Neuronal stem cell (in vitro differentiated cells): ENCODE results near the gene PARD3.

Experiments
- DNase-seq: peaks from one replicate; pipeline ENCODE4 v3.0.0-alpha.2; 2013; ENCODE audit warnings: low spot score
- H2AFZ ChIP-seq: one replicate; pipeline ENCODE4 v1.6.1; 2013; ENCODE audit warnings: mild to moderate bottlenecking, low read length, inconsistent platforms
- H2AK5ac ChIP-seq: 2 replicates; pipeline ENCODE4 v1.6.1; 2013; ENCODE audit warnings: low read depth, mild to moderate bottlenecking, inconsistent platforms, low read length, moderate library complexity, mixed read lengths
- H2BK120ac ChIP-seq: 2 replicates; pipeline ENCODE4 v1.6.1; 2013; ENCODE audit warnings: low read depth, mild to moderate bottlenecking, inconsistent platforms, low read length, moderate library complexity, mixed read lengths
- H2BK12ac ChIP-seq: one replicate; pipeline ENCODE4 v1.6.1; 2013; ENCODE audit warnings: low read length, inconsistent platforms
- H2BK15ac ChIP-seq: 2 replicates; pipeline ENCODE4 v1.6.1; 2013; ENCODE audit warnings: mild to moderate bottlenecking, low read length, inconsistent platforms, mixed read lengths
- H2BK5ac ChIP-seq: one replicate; pipeline ENCODE4 v1.6.1; 2013; ENCODE audit warnings: inconsistent platforms, mild to moderate bottlenecking, low read length, moderate library complexity
- H3K14ac ChIP-seq: one replicate; pipeline ENCODE4 v1.6.1; 2013; ENCODE audit warnings: low read length, inconsistent platforms
- H3K18ac ChIP-seq: 2 replicates; pipeline ENCODE4 v1.6.1; 2013; ENCODE audit warnings: low read length, inconsistent platforms
- H3K23ac ChIP-seq: 2 replicates; pipeline ENCODE4 v1.6.1; 2013; ENCODE audit warnings: low read depth, mild to moderate bottlenecking, mixed read lengths, low read length, inconsistent platforms; ENCODE audit not compliant: poor library complexity
- H3K27ac ChIP-seq: replicated peaks from 3 replicates; pipeline ENCODE4 v1.5.1; 2013; ENCODE audit warnings: low read length, inconsistent platforms
- H3K27me3 ChIP-seq, 3 experiments: 2 replicates each; pipeline ENCODE4 v1.6.1; 2013; ENCODE audit warnings: low read length in 3 of 3, mild to moderate bottlenecking in 2 of 3, inconsistent platforms in 1 of 3, low read depth in 1 of 3, mixed read lengths in 1 of 3, moderate library complexity in 1 of 3; ENCODE audit not compliant: control insufficient read depth in 3 of 3, insufficient read depth in 3 of 3
- H3K36me3 ChIP-seq, 2 donors: replicated peaks in 1 of 2; 2 replicates each; pipeline ENCODE4 v1.6.1; 2013; ENCODE audit warnings: low read length in 2 of 2; ENCODE audit not compliant: control insufficient read depth in 2 of 2, insufficient read depth in 2 of 2
- H3K4ac ChIP-seq: 2 replicates; pipeline ENCODE4 v1.6.1; 2013; ENCODE audit warnings: inconsistent platforms, mild to moderate bottlenecking, low read length, moderate library complexity
- H3K4me1 ChIP-seq, 2 donors: 1 replicate in 1 of 2; 2 replicates in 1 of 2; pipeline ENCODE4 v1.6.1; 2013; ENCODE audit warnings: low read length in 2 of 2, low read depth in 1 of 2; ENCODE audit not compliant: control insufficient read depth in 2 of 2, insufficient read depth in 1 of 2
- H3K4me2 ChIP-seq: one replicate; pipeline ENCODE4 v1.6.1; 2013; ENCODE audit warnings: mild to moderate bottlenecking, low read length, inconsistent platforms; ENCODE audit not compliant: insufficient read depth, poor library complexity, severe bottlenecking
- H3K4me3 ChIP-seq, 2 donors: 2 replicates each; pipeline ENCODE4 v1.5.1; 2013; ENCODE audit warnings: low read length in 2 of 2, mild to moderate bottlenecking in 2 of 2, inconsistent platforms in 1 of 2, moderate library complexity in 1 of 2
- H3K79me1 ChIP-seq: one replicate; pipeline ENCODE4 v1.6.1; 2013; ENCODE audit warnings: low read depth, mild to moderate bottlenecking, inconsistent platforms, low read length, moderate library complexity
- H3K9ac ChIP-seq: one replicate; pipeline ENCODE4 v1.6.1; 2013; ENCODE audit warnings: mild to moderate bottlenecking, low read depth, low read length, inconsistent platforms; ENCODE audit not compliant: poor library complexity
- H3K9me3 ChIP-seq, 2 donors: replicated peaks in 1 of 2; 2 replicates each; pipeline versions ENCODE3 to v1.6.1; 2013; ENCODE audit warnings: low read length in 2 of 2, mild to moderate bottlenecking in 2 of 2, inconsistent platforms in 1 of 2, low read depth in 1 of 2, mixed read lengths in 1 of 2, moderate library complexity in 1 of 2; ENCODE audit not compliant: control insufficient read depth in 2 of 2, insufficient read depth in 1 of 2
- H4K8ac ChIP-seq: one replicate; pipeline ENCODE4 v1.6.1; 2013; ENCODE audit warnings: low read depth, mild to moderate bottlenecking, inconsistent platforms, low read length, moderate library complexity
- H4K91ac ChIP-seq: one replicate; pipeline ENCODE4 v1.6.1; 2013; ENCODE audit warnings: low read length, low read depth, mild to moderate bottlenecking, inconsistent platforms; ENCODE audit not compliant: poor library complexity
- WGBS, 2 donors: extraction: QIAGEN DNeasy Blood & Tissue Kit; methylation state at CpG; one replicate each; pipeline ENCODE4 v1.1.7; 2013; ENCODE audit warnings: missing lambda C conversion rate in 2 of 2, mixed read lengths in 1 of 2; ENCODE audit not compliant: insufficient read length in 2 of 2, insufficient replicate concordance in 1 of 2; ENCODE audit errors: extremely low coverage in 2 of 2; 5-methylcytosine and 5-hydroxymethylcytosine counted together

The PARD3 gene

DNA sequence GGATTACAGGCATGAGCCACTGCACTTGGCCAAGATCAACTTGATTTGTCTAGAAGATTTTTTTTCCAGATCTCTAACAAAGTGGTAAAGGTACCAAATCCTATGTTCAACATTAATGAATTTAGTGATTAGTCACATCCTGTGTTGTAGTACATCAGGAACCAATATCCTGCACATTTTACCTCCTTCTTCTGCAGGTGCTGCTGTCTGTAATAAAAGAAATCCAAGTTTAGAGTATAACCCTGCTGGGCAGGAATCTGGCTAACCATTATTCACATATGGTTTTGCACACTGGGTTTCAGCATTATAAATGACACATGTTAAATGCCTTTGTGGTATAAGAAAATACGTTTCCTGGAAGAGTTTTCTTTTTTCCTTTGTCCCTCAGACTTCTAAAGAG is 10.8 kb downstream of the PARD3 start:
- Histone ChIP-seq H3K23ac (no peak overlapping the region), H3K4me1 (peaks cover 10 to 29% of the 10 kb centered on the region in 2 donors), H2BK12ac (no peak overlapping the region), H2BK120ac (no peak overlapping the region), H3K18ac (no peak overlapping the region), H3K9me3 (no peaks in the 10 kb centered on the region), H2BK5ac (no peak overlapping the region), H3K27ac (no peak overlapping the region), H3K9ac (no peak overlapping the region), H3K14ac (no peak overlapping the region), H2BK15ac (no peak overlapping the region), H4K91ac (no peak overlapping the region), H3K36me3 (peaks cover 1 to 8% of the 10 kb centered on the region in 2 donors), H3K27me3 (no peaks in the 10 kb centered on the region), H3K4ac (no peak overlapping the region), H3K79me1 (peaks cover 7% of the 10 kb centered on the region), H2AFZ (no peak overlapping the region), H2AK5ac (no peak overlapping the region), H3K4me3 (no peak overlapping the region), H4K8ac (no peak overlapping the region), H3K4me2 (no peak overlapping the region)
- WGBS, 2 donors, result no CpG with 5 or more reads among the region's 1 CpG
- no peak for DNase-seq

DNA sequence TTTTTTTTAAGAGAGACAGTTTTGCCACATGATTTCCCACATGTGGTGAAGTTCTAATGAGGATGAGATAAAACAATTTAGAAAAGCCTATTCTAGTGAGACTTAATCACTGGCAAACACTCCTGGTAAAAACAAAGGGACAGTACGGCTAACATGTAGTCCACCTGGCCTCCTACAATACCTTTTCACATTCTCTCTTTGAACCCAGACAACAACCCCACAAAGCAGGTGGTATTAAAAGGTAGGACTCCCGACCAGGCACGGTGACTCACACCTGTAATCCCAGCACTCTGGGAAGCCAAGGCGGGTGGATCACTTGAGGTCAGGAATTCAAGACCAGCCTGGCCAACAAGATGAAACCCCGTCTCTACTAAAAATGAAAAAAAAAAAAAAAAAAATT is 12.4 kb downstream of the PARD3 start:
- H3K23ac ChIP-seq, result no peak overlapping the region
- no peak overlapping the region for H3K18ac ChIP-seq
- peaks cover 3 to 21% of the 10 kb centered on the region in 2 donors for H3K4me1 ChIP-seq
- no peaks in the 10 kb centered on the region for H3K27me3 ChIP-seq
- no peaks in the 10 kb centered on the region for H3K9me3 ChIP-seq
- no CpG with 5 or more reads among the region's 5 CpGs for WGBS, 2 donors
- H2AFZ ChIP-seq, result no peak overlapping the region
- H3K4ac ChIP-seq, result no peak overlapping the region
- no peak overlapping the region for H2BK5ac ChIP-seq
- no peak overlapping the region for H2AK5ac ChIP-seq
- no peak for DNase-seq
- no peak overlapping the region for H3K4me3 ChIP-seq
- H3K9ac ChIP-seq, result no peak overlapping the region
- H4K8ac ChIP-seq, result no peak overlapping the region
- H3K14ac ChIP-seq, result no peak overlapping the region
- H2BK15ac ChIP-seq, result no peak overlapping the region
- H3K79me1 ChIP-seq, result peaks cover 7% of the 10 kb centered on the region
- no peak overlapping the region for H2BK120ac ChIP-seq
- H3K36me3 ChIP-seq, result peaks cover 2 to 10% of the 10 kb centered on the region in 2 donors
- H4K91ac ChIP-seq, result no peak overlapping the region
- no peak overlapping the region for H3K27ac ChIP-seq
- no peak overlapping the region for H2BK12ac ChIP-seq
- H3K4me2 ChIP-seq, result no peak overlapping the region

DNA sequence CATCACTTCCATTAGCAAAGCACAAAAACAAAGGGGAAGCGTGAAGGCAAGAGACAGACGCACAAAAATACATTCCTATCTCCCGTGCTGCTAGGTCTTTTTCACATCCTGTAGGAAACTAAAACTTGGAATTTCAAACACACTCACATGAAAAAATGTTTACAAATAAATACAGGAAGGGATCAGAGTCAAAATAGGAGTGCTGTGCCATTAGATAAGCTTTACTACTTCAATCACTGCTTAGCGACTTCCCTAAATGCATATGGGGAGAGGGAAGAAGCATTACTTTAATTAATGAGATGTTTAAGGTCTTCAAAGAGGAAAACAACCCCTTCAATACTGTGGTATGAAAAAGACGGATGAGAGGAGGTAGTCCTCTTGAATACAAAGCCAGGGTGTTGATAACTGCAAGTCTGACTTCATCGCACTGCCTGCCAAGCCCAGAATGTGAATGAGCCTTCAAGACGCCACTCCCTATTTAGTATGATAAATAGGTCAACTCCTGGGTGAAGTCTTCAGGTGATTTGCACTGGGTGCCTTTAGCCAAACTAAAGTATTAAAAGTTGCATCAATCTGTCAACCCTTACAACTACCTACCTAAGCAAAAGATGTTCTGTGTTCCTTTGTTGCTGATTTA is 13.9 kb downstream of the PARD3 start:
- Histone ChIP-seq H3K9me3 (no peaks in the 10 kb centered on the region), H2AFZ (no peak overlapping the region), H3K18ac (no peak overlapping the region), H3K27ac (no peak overlapping the region), H2BK120ac (no peak overlapping the region), H3K14ac (no peak overlapping the region), H3K4ac (no peak overlapping the region), H3K4me1 (peaks cover 3 to 21% of the 10 kb centered on the region in 2 donors), H2BK5ac (no peak overlapping the region), H3K36me3 (peaks cover 2 to 10% of the 10 kb centered on the region in 2 donors), H2AK5ac (no peak overlapping the region), H2BK15ac (no peak overlapping the region), H2BK12ac (no peak overlapping the region), H3K9ac (no peak overlapping the region), H4K8ac (no peak overlapping the region), H3K27me3 (no peaks in the 10 kb centered on the region), H3K79me1 (peaks cover 8% of the 10 kb centered on the region), H3K4me2 (no peak overlapping the region), H3K23ac (no peak overlapping the region), H3K4me3 (no peak overlapping the region), H4K91ac (no peak overlapping the region)
- no CpG with 5 or more reads among the region's 7 CpGs for WGBS, 2 donors
- DNase-seq, result no peak

DNA sequence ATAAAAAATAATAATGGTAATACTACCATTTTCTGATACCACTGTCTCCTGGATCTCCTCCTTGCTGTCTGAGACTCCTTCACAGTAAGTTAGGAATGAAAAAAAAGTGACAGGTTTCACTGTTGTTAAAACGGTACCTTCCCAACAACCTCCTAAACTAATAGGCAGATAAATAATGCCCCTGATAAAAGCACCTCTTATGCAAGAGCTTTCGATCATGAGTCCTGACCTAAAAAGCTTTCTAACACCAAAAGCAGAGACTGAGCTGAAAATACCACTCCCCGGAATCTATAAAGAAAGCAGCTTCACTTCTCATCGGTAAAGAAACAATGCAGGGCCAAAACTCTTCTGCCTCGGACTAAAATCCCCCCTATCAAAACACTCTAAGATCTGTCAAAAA is 14.5 kb downstream of the PARD3 start:
- Histone ChIP-seq H2BK120ac (no peak overlapping the region), H3K27ac (no peak overlapping the region), H2AK5ac (no peak overlapping the region), H2BK12ac (no peak overlapping the region), H3K9me3 (peaks cover 0 to 4% of the 10 kb centered on the region in 2 donors), H4K91ac (no peak overlapping the region), H4K8ac (no peak overlapping the region), H3K36me3 (peaks cover 2 to 10% of the 10 kb centered on the region in 2 donors), H3K18ac (no peak overlapping the region), H3K4me2 (no peak overlapping the region), H3K4ac (no peak overlapping the region), H3K23ac (no peak overlapping the region), H3K14ac (no peak overlapping the region), H2AFZ (no peak overlapping the region), H3K27me3 (no peaks in the 10 kb centered on the region), H2BK5ac (no peak overlapping the region), H3K79me1 (peaks cover 6% of the 10 kb centered on the region), H3K9ac (no peak overlapping the region), H3K4me1 (peaks cover 3 to 21% of the 10 kb centered on the region in 2 donors), H3K4me3 (no peak overlapping the region), H2BK15ac (no peak overlapping the region)
- no peak for DNase-seq
- no CpG with 5 or more reads among the region's 5 CpGs for WGBS, 2 donors
